Body of pancreas (tissue), 4 donors: Measurements from ENCODE around the gene LCAT. TPM values are rescaled to one million over a fixed set of nuclear protein-coding genes. Genes with fewer than 3 reads are reported as not detected.

Source experiments
- ATAC-seq: fragments of 150-250 bp; one replicate; pipeline ENCODE4 v1.9.1; 2016
- DNase-seq, 4 donors: peaks; one replicate each; pipeline ENCODE4 v3.0.0-alpha.2; 2019
- H3K27ac ChIP-seq, 4 donors: fragments of 200-600 bp; sonication (generic); 1 replicate in 3 of 4; 2 replicates in 1 of 4; pipeline versions ENCODE4 v1.5.1 to v1.6.1; 2016 to 2019; ENCODE audit warnings: mild to moderate bottlenecking in 1 of 4, mixed read lengths in 1 of 4, moderate library complexity in 1 of 4
- H3K27me3 ChIP-seq, 2 donors: fragments of 200-600 bp; sonication (generic); one replicate each; pipeline ENCODE4 v1.6.0; 2016; ENCODE audit warnings: mild to moderate bottlenecking in 1 of 2
- H3K36me3 ChIP-seq, 2 donors: fragments of 200-600 bp; sonication (generic); replicated peaks in 1 of 2; 2 replicates each; pipeline ENCODE4 v1.5.1; 2016; ENCODE audit warnings: low read depth in 2 of 2; ENCODE audit not compliant: insufficient read depth in 1 of 2
- H3K4me1 ChIP-seq: fragments of 200-600 bp; sonication (generic); one replicate; pipeline ENCODE4 v1.6.0; 2016
- H3K4me3 ChIP-seq, 2 donors: fragments of 200-600 bp; sonication (generic); 1 replicate in 1 of 2; 2 replicates in 1 of 2; pipeline ENCODE4 v1.5.1; 2016 to 2019
- H3K9me3 ChIP-seq, 3 donors: fragments of 200-600 bp; sonication (generic); 1 replicate in 2 of 3; 2 replicates in 1 of 3; pipeline ENCODE4 v1.5.1; 2016
- CTCF ChIP-seq, 7 experiments: fragments of 450-650 bp in 4 of 7; fragments of 200-600 bp in 3 of 7; sonication (generic) in 3 of 7; IDR thresholded peaks; one replicate each; pipeline ENCODE4 v1.5.1; 2016 to 2019; ENCODE audit warnings: antibody characterized with exemption in 7 of 7
- POLR2A ChIP-seq, 3 donors: fragments of 450-650 bp; IDR thresholded peaks; one replicate each; pipeline ENCODE4 v1.6.1; 2016; ENCODE audit warnings: antibody characterized with exemption in 3 of 3, mild to moderate bottlenecking in 2 of 3
- WGBS, 2 donors: methylation state at CpG; one replicate each; pipeline ENCODE4 v1.1.5; 2017; 5-methylcytosine and 5-hydroxymethylcytosine counted together
- intact Hi-C: fragments of 100-400 bp; cut with DNase I; formaldehyde crosslinking; loops from one replicate; pipeline ENCODE4 v1.15.1; 2023
- total RNA-seq, 2 donors: library from RNA; depleted of rRNA; stranded (reverse); fragments of >200 nt; gene quantifications; one replicate each; pipeline ENCODE4 v1.1.0, GENCODE V29; 2016

LCAT gene
- total RNA-seq, 2 donors from 2014 or later, result 7.5 to 17.8 TPM

GRCh38 chr16:67949645-67950044 is 5.7 kb upstream of the LCAT start:
- intact Hi-C loops, result no loop called here
- no peaks in the 10 kb centered on the region for H3K4me1 ChIP-seq
- H3K27me3 ChIP-seq, result no peaks in the 10 kb centered on the region
- peaks cover 0 to 21% of the 10 kb centered on the region in 2 donors for H3K36me3 ChIP-seq
- ATAC-seq (no peak), DNase-seq (no peak)
- TF ChIP-seq POLR2A (IDR thresholded peaks at IDR 0.05) (no peak), CTCF (IDR thresholded peaks at IDR 0.05) (no peak)
- H3K9me3 ChIP-seq, result no peaks in the 10 kb centered on the region
- H3K27ac ChIP-seq, result no peak overlapping the region
- no peak overlapping the region for H3K4me3 ChIP-seq
- WGBS, 2 donors, result 92 to 95% methylated on average over 11 of the region's 11 CpGs

- no peak for ATAC-seq
- 91 to 100% methylated on average over 3 to 15 of the region's 15 CpGs for WGBS, 2 donors
- Histone ChIP-seq H3K9me3 (no peaks in the 10 kb centered on the region), H3K27me3 (no peaks in the 10 kb centered on the region), H3K4me1 (no peaks in the 10 kb centered on the region), H3K4me3 (no peak overlapping the region), H3K27ac (no peak overlapping the region), H3K36me3 (peaks cover 0 to 21% of the 10 kb centered on the region in 2 donors)
- no peak for TF ChIP-seq CTCF (IDR thresholded peaks at IDR 0.05)
- TF ChIP-seq POLR2A (IDR thresholded peaks at IDR 0.05), result no peak
- DNase-seq, result peak in 1 of 4 donors; percentile 8
- intact Hi-C loops, result no loop called here
Measured at GRCh38 chr16:67948015-67948414, 4.1 kb upstream of the LCAT start.

GRCh38 chr16:67946966-67947558 is 3.1 kb upstream of the LCAT start:
- TF ChIP-seq CTCF (IDR thresholded peaks at IDR 0.05) (no peak), POLR2A (IDR thresholded peaks at IDR 0.05) (no peak)
- ATAC-seq (no peak), DNase-seq (peak in 1 of 4 donors; percentile 14)
- peaks cover 0 to 21% of the 10 kb centered on the region in 2 donors for H3K36me3 ChIP-seq
- no peaks in the 10 kb centered on the region for H3K4me1 ChIP-seq
- no peaks in the 10 kb centered on the region for H3K9me3 ChIP-seq
- 91 to 92% methylated on average over 5 to 25 of the region's 28 CpGs for WGBS, 2 donors
- no peak overlapping the region for H3K4me3 ChIP-seq
- no peak overlapping the region for H3K27ac ChIP-seq
- intact Hi-C loops, result no loop called here
- H3K27me3 ChIP-seq, result no peaks in the 10 kb centered on the region

GRCh38 chr16:67946128-67946569 is 2.2 kb upstream of the LCAT start:
- TF ChIP-seq CTCF (IDR thresholded peaks at IDR 0.05), result no peak
- no peak for TF ChIP-seq POLR2A (IDR thresholded peaks at IDR 0.05)
- Histone ChIP-seq H3K9me3 (no peaks in the 10 kb centered on the region), H3K4me1 (no peaks in the 10 kb centered on the region), H3K4me3 (no peak overlapping the region), H3K27ac (no peak overlapping the region), H3K36me3 (peaks cover 0 to 13% of the 10 kb centered on the region in 2 donors), H3K27me3 (no peaks in the 10 kb centered on the region)
- DNase-seq (peak in 1 of 4 donors; percentile 11), ATAC-seq (no peak)
- 92 to 96% methylated on average over 8 to 20 of the region's 20 CpGs for WGBS, 2 donors
- intact Hi-C loops, result no loop called here

GRCh38 chr16:67945392-67945933 is 1.5 kb upstream of the LCAT start:
- peaks cover under 1% of the 10 kb centered on the region for H3K4me1 ChIP-seq
- H3K9me3 ChIP-seq, result no peaks in the 10 kb centered on the region
- H3K27me3 ChIP-seq, result no peaks in the 10 kb centered on the region
- TF ChIP-seq POLR2A (IDR thresholded peaks at IDR 0.05) (no peak), CTCF (IDR thresholded peaks at IDR 0.05) (no peak)
- no peak overlapping the region for H3K4me3 ChIP-seq
- no peak for ATAC-seq
- intact Hi-C loops, result no loop called here
- H3K27ac ChIP-seq, result peak overlapping the region in 1 of 4 donors; percentile 42
- DNase-seq, result no peak
- 85 to 96% methylated on average over 12 to 24 of the region's 24 CpGs for WGBS, 2 donors
- H3K36me3 ChIP-seq, result peaks cover 0 to 11% of the 10 kb centered on the region in 2 donors
